Measurements from ENCODE around the gene CROCC2. TPM values are rescaled to one million over a fixed set of nuclear protein-coding genes. Genes with fewer than 3 reads are reported as not detected.
A peak's percentile ranks its signal among the peaks of the same experiment; 100 is the strongest.

The CROCC2 gene
- total RNA-seq, 1 donor from 2014 or later = 0.49 TPM

- intact Hi-C loops (cut with DNase I) = no loop called here
- H3K4me3 ChIP-seq = no peak overlapping the region
- TF ChIP-seq POLR2AphosphoS5 (IDR thresholded peaks at IDR 0.05; ENCODE audit: insufficient read depth in 1 of 2, low read depth in 1 of 2) (no peak), CTCF (IDR thresholded peaks at IDR 0.05) (no peak), POLR2A (IDR thresholded peaks at IDR 0.05) (no peak)
- H3K27ac ChIP-seq = no peak overlapping the region
- no peaks in the 10 kb centered on the region for H3K27me3 ChIP-seq
- H3K4me1 ChIP-seq = peaks cover 13% of the 10 kb centered on the region
- no peaks in the 10 kb centered on the region for H3K36me3 ChIP-seq
- H3K9me3 ChIP-seq = no peaks in the 10 kb centered on the region
- peak; percentile 69 to 74 for DNase-seq (ENCODE audit: extremely low spot score in 2 of 2)
These were observed 47.6 kb downstream of the CROCC2 start for GRCh38 chr2:240953426-240954410.

DNA sequence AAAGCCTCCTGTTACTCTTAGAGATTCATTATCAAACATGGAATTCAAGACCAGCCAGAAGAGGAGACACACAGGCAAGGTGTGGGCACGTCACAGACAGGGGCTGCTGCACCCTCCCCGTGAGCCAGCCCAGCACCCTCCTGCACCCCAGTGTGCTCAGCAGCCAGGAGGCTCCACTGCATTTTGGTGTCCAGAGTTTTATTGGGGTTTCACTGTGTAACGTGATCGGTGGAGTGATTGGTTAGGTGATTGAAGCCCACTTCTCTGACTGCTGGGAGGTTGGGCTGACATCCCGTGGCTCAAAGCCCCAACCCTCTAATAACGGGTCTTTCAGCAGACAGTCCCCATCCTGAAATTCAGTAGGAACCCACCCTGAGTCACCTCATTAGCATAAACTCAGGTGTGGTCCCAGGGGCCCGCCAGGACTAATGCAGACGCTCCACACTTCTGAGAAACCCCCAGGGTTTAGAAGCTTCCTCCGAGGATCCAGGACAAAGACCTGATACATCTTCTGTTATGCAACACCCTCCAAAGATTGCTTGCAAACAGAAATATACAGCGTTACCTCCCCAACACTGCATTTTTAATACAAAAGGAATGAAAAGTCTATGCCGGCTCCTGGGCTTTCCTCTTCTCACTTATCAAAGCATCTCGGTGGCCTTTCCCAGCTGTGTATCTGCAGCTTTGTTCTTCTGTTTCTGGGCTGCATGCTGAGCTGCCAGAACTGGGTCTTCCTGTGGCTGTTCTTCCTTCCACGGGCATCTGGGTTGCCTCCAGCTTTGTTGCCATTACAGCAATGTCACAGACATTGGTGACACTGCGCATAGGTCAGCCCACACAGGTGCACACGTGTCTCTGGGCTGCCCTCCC, 48.5 kb downstream of the CROCC2 start:
- no peak overlapping the region for H3K4me3 ChIP-seq
- no peak overlapping the region for H3K27ac ChIP-seq
- peaks cover 21% of the 10 kb centered on the region for H3K4me1 ChIP-seq
- H3K27me3 ChIP-seq = no peaks in the 10 kb centered on the region
- TF ChIP-seq CTCF (IDR thresholded peaks at IDR 0.05) = no peak
- no peak for TF ChIP-seq POLR2AphosphoS5 (IDR thresholded peaks at IDR 0.05; ENCODE audit: insufficient read depth in 1 of 2, low read depth in 1 of 2)
- TF ChIP-seq POLR2A (IDR thresholded peaks at IDR 0.05) = no peak
- intact Hi-C loops (cut with DNase I) = no loop called here
- no peaks in the 10 kb centered on the region for H3K9me3 ChIP-seq
- H3K36me3 ChIP-seq = no peaks in the 10 kb centered on the region
- DNase-seq (ENCODE audit: extremely low spot score in 2 of 2) = peak; percentile 54 to 61

GRCh38 chr2:240955306-240956170, 49.4 kb downstream of the CROCC2 start:
- H3K27me3 ChIP-seq = no peaks in the 10 kb centered on the region
- intact Hi-C loops (cut with DNase I) = no loop called here
- TF ChIP-seq POLR2A (IDR thresholded peaks at IDR 0.05) = no peak
- no peak for TF ChIP-seq POLR2AphosphoS5 (IDR thresholded peaks at IDR 0.05; ENCODE audit: insufficient read depth in 1 of 2, low read depth in 1 of 2)
- no peak for TF ChIP-seq CTCF (IDR thresholded peaks at IDR 0.05)
- no peak overlapping the region for H3K4me3 ChIP-seq
- H3K9me3 ChIP-seq = no peaks in the 10 kb centered on the region
- no peak overlapping the region for H3K27ac ChIP-seq
- peak; percentile 75 to 91 for DNase-seq (ENCODE audit: extremely low spot score in 2 of 2)
- H3K36me3 ChIP-seq = no peaks in the 10 kb centered on the region
- peaks cover 30% of the 10 kb centered on the region for H3K4me1 ChIP-seq

DNA sequence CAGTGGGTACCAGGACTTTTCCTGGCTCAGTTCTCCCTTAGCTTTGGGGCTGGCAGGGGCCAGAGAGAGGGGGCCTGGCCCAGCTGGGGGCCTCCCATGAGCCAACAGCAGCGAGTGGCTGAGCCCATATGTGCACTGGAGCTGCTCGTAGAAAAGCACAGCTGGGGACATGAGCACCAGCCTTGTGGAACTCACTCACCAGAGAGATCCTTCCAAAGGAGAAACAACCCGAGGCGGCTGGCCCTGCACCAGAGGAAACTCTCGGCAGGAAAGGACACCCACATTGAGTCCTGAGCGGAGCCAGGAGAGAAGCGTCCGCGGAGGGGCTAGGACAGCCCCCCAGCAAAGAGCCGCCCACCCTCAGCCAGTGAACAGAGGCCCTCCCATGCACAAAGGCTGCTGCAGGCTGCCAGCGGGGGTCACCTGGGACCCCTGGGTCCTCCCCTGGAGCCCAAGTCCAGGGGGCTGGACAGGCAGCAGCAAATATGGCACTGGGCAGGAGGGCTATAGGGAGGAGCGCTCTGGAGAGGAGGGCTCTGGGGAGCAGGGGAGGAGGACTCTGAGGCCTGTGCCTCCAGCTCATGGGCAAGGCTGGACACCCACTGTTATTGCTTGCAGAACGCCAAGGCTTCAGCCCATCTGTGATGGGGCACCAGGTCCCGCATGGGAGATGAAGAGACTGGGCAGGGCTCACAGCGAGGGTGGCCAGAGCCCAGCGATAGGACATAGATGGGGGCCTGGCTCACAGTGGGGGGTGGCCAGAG, 50.2 kb downstream of the CROCC2 start:
- peak; percentile 79 to 85 for DNase-seq (ENCODE audit: extremely low spot score in 2 of 2)
- Histone ChIP-seq H3K9me3 (no peaks in the 10 kb centered on the region), H3K4me1 (peaks cover 38% of the 10 kb centered on the region), H3K36me3 (no peaks in the 10 kb centered on the region), H3K27ac (no peak overlapping the region), H3K27me3 (no peaks in the 10 kb centered on the region), H3K4me3 (no peak overlapping the region)
- TF ChIP-seq POLR2A (IDR thresholded peaks at IDR 0.05) = no peak
- no peak for TF ChIP-seq POLR2AphosphoS5 (IDR thresholded peaks at IDR 0.05; ENCODE audit: insufficient read depth in 1 of 2, low read depth in 1 of 2)
- no peak for TF ChIP-seq CTCF (IDR thresholded peaks at IDR 0.05)
- intact Hi-C loops (cut with DNase I) = no loop called here
